NT2/D1 (cell line): ENCODE data around the gene PRRC1.

ENCODE experiments used
- DNase-seq: peaks from one replicate; pipeline ENCODE4 v3.0.0-alpha.2; 2011; ENCODE audit warnings: low read depth, low spot score
- H3K27me3 ChIP-seq: 2 replicates; pipeline ENCODE4 v1.6.0; 2011; ENCODE audit warnings: mild to moderate bottlenecking; ENCODE audit not compliant: insufficient read length, insufficient read depth
- H3K36me3 ChIP-seq: 2 replicates; pipeline ENCODE4 v1.6.1; 2011; ENCODE audit warnings: mild to moderate bottlenecking, low read length, mixed read lengths; ENCODE audit not compliant: insufficient read depth, insufficient read length
- H3K4me1 ChIP-seq: 2 replicates; pipeline ENCODE4 v1.5.1; 2011; ENCODE audit not compliant: insufficient read depth, insufficient read length
- H3K4me3 ChIP-seq: 2 replicates; pipeline ENCODE4 v1.5.1; 2011; ENCODE audit warnings: low read depth; ENCODE audit not compliant: insufficient read length
- H3K9ac ChIP-seq: 2 replicates; pipeline ENCODE4 v1.6.0; 2011; ENCODE audit warnings: low read depth; ENCODE audit not compliant: insufficient read length
- H3K9me3 ChIP-seq: 2 replicates; pipeline ENCODE4 v1.5.1; 2011; ENCODE audit warnings: mild to moderate bottlenecking, low read length; ENCODE audit not compliant: insufficient read depth
- SUZ12 ChIP-seq: IDR thresholded peaks from 2 replicates; pipeline ENCODE4 v1.6.1; 2011; ENCODE audit not compliant: insufficient read length, insufficient read depth; ENCODE audit errors: extremely low read depth
- YY1 ChIP-seq: IDR thresholded peaks from 2 replicates; pipeline ENCODE4 v1.6.1; 2011; ENCODE audit not compliant: insufficient read length, insufficient read depth
- ZNF274 ChIP-seq: IDR thresholded peaks from 2 replicates; pipeline ENCODE4 v1.6.1; 2011; ENCODE audit warnings: mild to moderate bottlenecking, low read depth, low read length

PRRC1 gene

DNA sequence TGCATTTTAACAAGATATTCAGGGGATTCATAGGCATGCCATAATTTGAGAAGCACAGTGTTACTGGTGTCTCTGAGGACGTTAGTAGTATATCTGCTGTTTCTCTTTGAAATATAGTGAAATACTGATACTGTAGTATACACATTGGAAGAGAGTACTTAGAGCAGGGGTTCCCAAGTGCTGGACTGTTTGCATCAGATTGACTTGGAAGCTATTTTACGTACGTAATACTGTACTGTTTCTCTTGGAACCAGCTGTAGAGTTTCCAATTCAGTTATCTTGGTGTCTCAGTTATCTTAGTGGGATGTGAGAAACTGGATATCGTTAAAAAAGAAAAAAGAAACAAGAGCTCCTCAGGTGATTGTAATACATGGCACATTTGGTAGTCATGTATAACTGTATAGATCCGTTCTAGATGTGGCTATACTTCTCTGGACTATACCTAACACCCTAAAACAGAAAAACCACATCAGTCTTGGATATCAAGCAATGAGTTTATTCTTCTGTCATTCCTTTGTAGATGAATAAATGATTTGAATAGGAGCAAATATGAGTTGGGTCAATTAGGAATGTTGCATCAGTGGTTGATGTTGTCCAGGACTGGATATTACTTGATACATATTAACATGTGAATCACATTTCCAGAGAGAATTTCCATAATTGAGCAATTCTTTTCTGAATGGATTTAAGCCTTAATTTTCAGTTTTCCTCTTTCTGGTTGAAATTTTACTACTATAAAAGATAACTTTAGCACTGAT is 33.4 kb downstream of the PRRC1 start:
- H3K36me3 ChIP-seq = peaks cover 49% of the 10 kb centered on the region
- H3K4me3 ChIP-seq = no peak overlapping the region
- no peak for TF ChIP-seq YY1
- no peak for TF ChIP-seq ZNF274
- TF ChIP-seq SUZ12 = no peak

DNA sequence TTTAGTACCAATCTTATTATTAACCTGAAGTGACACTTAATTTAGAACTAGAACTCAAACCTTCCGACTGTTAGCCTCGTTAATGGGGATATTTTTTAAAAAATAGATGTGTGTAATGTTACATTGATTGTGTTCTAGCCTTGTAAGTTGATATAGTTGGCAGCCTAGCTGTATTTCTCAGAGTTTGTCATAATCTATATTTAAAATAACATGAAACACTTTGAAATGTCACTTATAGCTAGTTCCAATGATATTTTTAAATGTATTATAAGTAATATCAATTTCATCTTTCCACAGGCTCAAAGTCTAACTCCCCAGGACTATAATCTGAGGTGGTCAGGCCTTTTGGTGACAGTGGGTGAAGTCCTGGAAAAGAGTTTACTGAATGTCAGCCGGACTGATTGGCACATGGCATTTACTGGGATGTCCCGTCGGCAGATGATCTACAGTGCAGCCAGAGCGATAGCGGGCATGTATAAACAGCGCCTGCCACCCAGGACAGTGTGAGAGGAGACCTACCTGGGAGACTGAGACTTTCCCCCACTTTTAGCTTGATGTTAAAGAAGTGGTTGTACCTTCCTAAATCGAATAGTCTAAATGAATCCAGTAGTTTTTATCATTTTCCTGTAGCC is 34.1 kb downstream of the PRRC1 start:
- DNase-seq = no peak
- Histone ChIP-seq H3K27me3 (no peaks in the 10 kb centered on the region), H3K4me3 (no peak overlapping the region), H3K4me1 (no peaks in the 10 kb centered on the region), H3K9ac (no peak overlapping the region), H3K36me3 (peaks cover 49% of the 10 kb centered on the region), H3K9me3 (no peaks in the 10 kb centered on the region)
- TF ChIP-seq ZNF274 (no peak), YY1 (no peak), SUZ12 (no peak)

More for the DNA sequence above, 33.4 kb downstream of the PRRC1 start:
- no peak for DNase-seq
- Histone ChIP-seq H3K27me3 (no peaks in the 10 kb centered on the region), H3K9me3 (no peaks in the 10 kb centered on the region), H3K4me1 (no peaks in the 10 kb centered on the region), H3K9ac (no peak overlapping the region)

DNA sequence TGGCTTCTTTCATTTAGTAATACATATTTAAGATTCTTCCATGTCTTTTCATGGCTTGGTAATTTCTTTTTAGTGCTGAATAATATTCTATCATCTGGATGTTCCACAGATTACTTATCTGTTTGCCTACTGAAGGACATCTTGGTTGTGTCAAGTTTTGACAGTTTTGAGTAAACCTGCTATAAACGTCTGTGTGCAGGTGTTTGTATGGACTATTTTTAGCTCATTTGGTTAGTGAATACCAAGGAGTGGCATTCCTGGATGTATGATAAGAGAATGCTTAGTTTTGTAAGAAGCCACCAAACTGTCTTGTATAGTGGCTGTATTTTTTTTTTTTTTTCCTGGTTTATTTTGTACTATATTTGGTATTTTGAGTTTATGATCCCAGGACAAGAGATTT is 38.4 kb downstream of the PRRC1 start:
- no peak for TF ChIP-seq SUZ12
- no peak for TF ChIP-seq ZNF274
- TF ChIP-seq YY1 = no peak
- Histone ChIP-seq H3K9ac (no peak overlapping the region), H3K36me3 (peaks cover 22% of the 10 kb centered on the region), H3K9me3 (no peaks in the 10 kb centered on the region), H3K27me3 (no peaks in the 10 kb centered on the region), H3K4me1 (no peaks in the 10 kb centered on the region), H3K4me3 (no peak overlapping the region)
- DNase-seq = no peak

DNA sequence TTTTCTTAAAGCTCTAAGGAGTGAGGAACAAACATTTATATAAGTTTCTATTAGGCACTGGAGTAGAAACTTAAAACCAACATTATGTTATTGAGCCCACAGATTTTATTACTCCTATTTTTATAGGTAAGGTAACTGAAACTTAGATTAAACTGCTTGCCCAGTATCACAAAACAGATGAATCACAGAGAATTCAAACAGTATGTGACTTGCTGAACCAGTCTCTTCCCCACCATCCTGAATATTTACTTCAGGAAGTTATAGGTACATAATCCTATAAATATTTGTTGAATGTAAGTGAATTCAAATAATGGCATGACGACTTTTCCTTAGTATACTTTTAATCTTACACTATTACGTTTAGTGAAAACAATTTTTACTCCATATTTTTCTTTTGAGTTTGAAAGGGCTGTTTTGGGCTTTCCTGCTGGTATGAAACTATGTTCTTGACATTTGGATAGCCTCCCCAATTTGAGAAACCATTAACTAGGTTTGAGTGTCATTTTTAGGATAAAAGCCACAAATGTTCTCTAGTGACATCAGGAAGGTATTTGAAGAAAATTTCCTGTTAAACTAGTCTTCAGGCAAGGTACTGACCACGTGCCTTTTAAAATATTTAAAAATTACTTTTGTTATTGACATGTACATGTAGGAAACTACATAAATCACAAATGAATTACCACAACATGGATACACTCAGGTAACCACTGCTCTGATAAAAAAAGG is 39.3 kb downstream of the PRRC1 start:
- TF ChIP-seq SUZ12 (no peak), ZNF274 (no peak), YY1 (no peak)
- no peaks in the 10 kb centered on the region for H3K9me3 ChIP-seq
- no peak overlapping the region for H3K4me3 ChIP-seq
- no peak overlapping the region for H3K9ac ChIP-seq
- DNase-seq = no peak
- H3K27me3 ChIP-seq = no peaks in the 10 kb centered on the region
- H3K4me1 ChIP-seq = no peaks in the 10 kb centered on the region
- peaks cover 14% of the 10 kb centered on the region for H3K36me3 ChIP-seq

DNA sequence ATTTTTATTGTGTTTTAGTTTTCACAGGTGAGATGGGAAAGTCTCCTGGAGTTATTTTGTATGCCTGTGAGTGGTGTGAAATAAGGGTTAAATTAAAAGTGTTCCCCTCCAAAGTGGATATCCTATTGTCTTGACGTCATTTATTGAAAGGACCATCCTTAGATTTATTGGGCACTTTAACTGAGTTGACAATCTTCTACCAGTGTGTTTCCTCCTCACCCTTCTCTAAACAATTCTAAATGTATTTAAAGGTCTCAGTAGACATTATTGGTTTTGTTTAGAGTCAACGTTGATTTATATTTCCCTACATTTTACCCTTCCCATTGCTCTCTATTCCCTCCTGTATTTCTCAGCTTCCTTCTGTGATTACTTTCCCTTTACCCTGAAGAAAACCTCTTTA is 40.8 kb downstream of the PRRC1 start:
- H3K4me1 ChIP-seq = no peaks in the 10 kb centered on the region
- no peaks in the 10 kb centered on the region for H3K9me3 ChIP-seq
- H3K4me3 ChIP-seq = no peak overlapping the region
- TF ChIP-seq ZNF274 = no peak
- no peak for TF ChIP-seq YY1
- no peaks in the 10 kb centered on the region for H3K27me3 ChIP-seq
- no peak overlapping the region for H3K9ac ChIP-seq
- no peak for DNase-seq
- H3K36me3 ChIP-seq = peaks cover 7% of the 10 kb centered on the region

DNA sequence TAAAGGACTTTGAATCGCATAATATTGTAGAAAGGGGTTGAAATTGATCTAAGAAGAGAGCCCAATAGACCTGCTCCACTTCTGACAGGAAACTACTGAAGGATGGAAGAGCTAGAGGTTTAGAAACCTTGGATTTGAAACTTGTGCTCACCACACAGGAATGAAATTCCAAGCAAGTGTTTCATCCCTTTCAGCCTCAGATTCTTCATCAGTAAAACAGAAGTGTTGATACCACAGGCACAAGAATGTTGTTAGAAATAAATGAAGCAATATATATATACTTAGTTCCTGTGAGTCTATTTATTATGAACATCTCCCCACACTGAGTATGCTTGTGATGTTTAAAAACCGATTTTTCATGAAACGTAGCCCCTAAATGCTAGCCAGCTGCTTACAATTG is 43.8 kb downstream of the PRRC1 start:
- Histone ChIP-seq H3K27me3 (no peaks in the 10 kb centered on the region), H3K4me1 (no peaks in the 10 kb centered on the region), H3K9ac (no peak overlapping the region), H3K4me3 (no peak overlapping the region), H3K36me3 (no peaks in the 10 kb centered on the region), H3K9me3 (no peaks in the 10 kb centered on the region)
- no peak for TF ChIP-seq SUZ12
- TF ChIP-seq YY1 = no peak
- no peak for TF ChIP-seq ZNF274
- no peak for DNase-seq

DNA sequence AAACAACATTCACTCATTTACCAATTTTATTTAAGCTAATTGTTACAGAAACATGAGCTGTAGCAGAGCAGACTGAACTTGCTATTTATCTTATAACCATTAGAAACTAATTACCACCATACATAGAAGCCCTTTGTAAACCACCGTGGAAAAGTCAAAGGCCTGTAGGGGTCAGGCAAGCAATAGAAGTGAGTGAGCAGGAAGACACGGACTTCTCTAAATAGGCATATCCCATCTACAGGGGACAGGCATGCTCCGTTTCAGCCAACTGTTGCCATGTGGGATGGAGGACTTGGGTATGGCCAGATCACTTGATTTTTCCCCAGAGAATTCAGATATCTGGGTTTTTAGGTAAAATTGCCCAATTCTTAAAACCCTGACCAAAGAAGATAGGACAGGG is 44.8 kb downstream of the PRRC1 start:
- TF ChIP-seq YY1 (no peak), SUZ12 (no peak), ZNF274 (no peak)
- H3K9ac ChIP-seq = no peak overlapping the region
- no peaks in the 10 kb centered on the region for H3K36me3 ChIP-seq
- H3K4me3 ChIP-seq = no peak overlapping the region
- no peaks in the 10 kb centered on the region for H3K27me3 ChIP-seq
- H3K4me1 ChIP-seq = no peaks in the 10 kb centered on the region
- peak; percentile 23 for DNase-seq
- H3K9me3 ChIP-seq = no peaks in the 10 kb centered on the region
